HCT116 (cell line): ENCODE data around the gene ELFN1. TPM values are rescaled to one million over a fixed set of nuclear protein-coding genes. Genes with fewer than 3 reads are reported as not detected.

ENCODE experiments used
- ATAC-seq: fragments of 200-7000 bp; cut with Tn5 transposase; 2 replicates; pipeline ENCODE4 v1.9.1; 2020; ENCODE audit warnings: mild to moderate bottlenecking, moderate library complexity
- BruUV-seq: library from RNA; stranded (reverse); fragments of 400-500 nt; replicated peaks from 2 replicates; lab custom pipeline; 2021; lab: Mats Ljungman, UMichigan
- CTCF ChIA-PET: fragments of 300-600 bp; sonication (Branson Sonifier 250); formaldehyde crosslinking; loops from one replicate; lab custom pipeline; 2021; ENCODE audit warnings: antibody characterized with exemption; lab: Charles Lee
- POLR2A ChIA-PET: fragments of 300-600, 350-600 bp; sonication (Branson Sonifier 250); formaldehyde crosslinking; loops from one replicate; lab custom pipeline; 2021; ENCODE audit warnings: antibody characterized with exemption; lab: Charles Lee
- RAD21 ChIA-PET, 2 experiments: fragments of 300-600 bp; sonication (Branson Sonifier 250); formaldehyde crosslinking; loops; one replicate each; lab custom pipeline; 2023; ENCODE audit warnings: low total read pairs in 2 of 2; ENCODE audit not compliant: uncharacterized antibody in 2 of 2, unreplicated experiment in 2 of 2, low non-redundant PET in 1 of 2; lab: Charles Lee
- DNase-seq: peaks from one replicate; pipeline ENCODE4 v3.0.0-alpha.2; 2010; ENCODE audit warnings: low read depth, low spot score
- H2AFZ ChIP-seq: fragments of 200-600 bp; shearing (Covaris generic), sonication (generic); 2 replicates; pipeline ENCODE4 v1.6.1; 2017; ENCODE audit warnings: low read depth, mixed run types, mixed read lengths, antibody characterized with exemption, low read length; ENCODE audit not compliant: poor library complexity, severe bottlenecking
- H3K27ac ChIP-seq: 2 replicates; pipeline ENCODE4 v1.5.1; 2012; ENCODE audit warnings: low read depth, low read length
- H3K27me3 ChIP-seq: fragments of 200-600 bp; sonication (generic); 2 replicates; pipeline ENCODE4 v1.6.1; 2016; ENCODE audit warnings: mixed run types, low read length, mixed read lengths; ENCODE audit not compliant: insufficient read depth
- H3K36me3 ChIP-seq, 2 experiments: fragments of 200-500 bp in 1 of 2; fragments of 200-600 bp in 1 of 2; sonication (Bioruptor generic) in 1 of 2; sonication (generic) in 1 of 2; 2 replicates each; pipeline versions ENCODE4 v1.5.1 to v1.6.1; 2014 to 2016; ENCODE audit warnings: low read length in 2 of 2, inconsistent platforms in 1 of 2, mixed read lengths in 1 of 2, mixed run types in 1 of 2; ENCODE audit not compliant: insufficient read depth in 2 of 2, control insufficient read depth in 1 of 2
- H3K4me1 ChIP-seq, 2 experiments: fragments of 200-600 bp in 1 of 2; sonication (generic) in 1 of 2; 2 replicates each; pipeline versions ENCODE4 v1.5.1 to v1.6.1; 2012 to 2017; ENCODE audit warnings: low read length in 2 of 2, inconsistent platforms in 1 of 2, mild to moderate bottlenecking in 1 of 2, mixed read lengths in 1 of 2, mixed run types in 1 of 2, moderate library complexity in 1 of 2; ENCODE audit not compliant: insufficient read depth in 2 of 2, control insufficient read depth in 1 of 2
- H3K4me2 ChIP-seq: fragments of 200-600 bp; sonication (generic); 2 replicates; pipeline ENCODE4 v1.6.1; 2017; ENCODE audit warnings: mixed run types, low read length, mixed read lengths
- H3K4me3 ChIP-seq, 2 experiments: fragments of 200-600 bp in 1 of 2; sonication (generic) in 1 of 2; replicated peaks in 1 of 2; 2 replicates each; pipeline ENCODE4 v1.5.1; 2011 to 2016; ENCODE audit warnings: low read length in 2 of 2, control low read depth in 1 of 2, low read depth in 1 of 2, mild to moderate bottlenecking in 1 of 2, mixed read lengths in 1 of 2, mixed run types in 1 of 2
- H3K79me2 ChIP-seq: fragments of 200-600 bp; sonication (generic); 2 replicates; pipeline ENCODE4 v1.6.1; 2017; ENCODE audit warnings: mild to moderate bottlenecking, mixed run types, low read length, moderate library complexity, mixed read lengths; ENCODE audit not compliant: insufficient read depth
- H3K9ac ChIP-seq: fragments of 200-600 bp; sonication (generic); 2 replicates; pipeline ENCODE4 v1.6.1; 2016; ENCODE audit warnings: low read length, mixed read lengths
- H3K9me2 ChIP-seq: fragments of 200-600 bp; sonication (generic), shearing (Covaris generic); 2 replicates; pipeline ENCODE4 v1.6.1; 2017; ENCODE audit warnings: mixed run types, mild to moderate bottlenecking, moderate library complexity; ENCODE audit not compliant: insufficient read depth
- H3K9me3 ChIP-seq, 2 experiments: fragments of 200-500 bp in 1 of 2; fragments of 200-600 bp in 1 of 2; sonication (Bioruptor generic) in 1 of 2; sonication (generic) in 1 of 2; 2 replicates each; pipeline ENCODE4 v1.6.1; 2014 to 2017; ENCODE audit warnings: low read length in 2 of 2, mixed read lengths in 2 of 2, inconsistent platforms in 1 of 2, low read depth in 1 of 2, mild to moderate bottlenecking in 1 of 2, mixed run types in 1 of 2, moderate library complexity in 1 of 2; ENCODE audit not compliant: control insufficient read depth in 1 of 2, insufficient read depth in 1 of 2
- H4K20me1 ChIP-seq: fragments of 200-600 bp; sonication (generic), shearing (Covaris generic); 2 replicates; pipeline ENCODE4 v1.6.1; 2017; ENCODE audit warnings: mixed run types, mild to moderate bottlenecking, moderate library complexity; ENCODE audit not compliant: insufficient read depth
- CBX3 ChIP-seq: IDR thresholded peaks from 2 replicates; pipeline ENCODE4 v1.6.1; 2012; ENCODE audit warnings: low read depth
- CEBPB ChIP-seq: IDR thresholded peaks from 2 replicates; pipeline ENCODE4 v1.6.1; 2012; ENCODE audit warnings: low read depth
- CTCF ChIP-seq, 3 experiments: fragments of 200-600 bp in 1 of 3; sonication (generic) in 1 of 3; IDR thresholded peaks in 2 of 3; conservative IDR thresholded peaks in 1 of 3; 2 replicates each; pipeline ENCODE4 v1.5.1; 2012 to 2017; ENCODE audit warnings: low read depth in 2 of 3, low read length in 2 of 3, antibody characterized with exemption in 1 of 3, borderline replicate concordance in 1 of 3, control low read depth in 1 of 3, mild to moderate bottlenecking in 1 of 3, mixed read lengths in 1 of 3, mixed run types in 1 of 3, moderate library complexity in 1 of 3; ENCODE audit not compliant: insufficient read depth in 1 of 3
- EGR1 ChIP-seq: IDR thresholded peaks from 2 replicates; pipeline ENCODE4 v1.6.1; 2012; ENCODE audit warnings: low read depth
- ELF1 ChIP-seq: IDR thresholded peaks from 2 replicates; pipeline ENCODE4 v1.6.1; 2012; ENCODE audit warnings: low read depth, borderline replicate concordance
- EZH2 ChIP-seq: fragments of 200-600 bp; sonication (generic); IDR thresholded peaks from 2 replicates; pipeline ENCODE4 v1.6.1; 2017; ENCODE audit warnings: antibody characterized with exemption, mixed run types
- JUND ChIP-seq: IDR thresholded peaks from 2 replicates; pipeline ENCODE4 v1.6.1; 2012
- ZFX ChIP-seq: fragments of 450-650 bp; IDR thresholded peaks from 2 replicates; pipeline ENCODE4 v1.6.1; 2017
- ZNF274 ChIP-seq: fragments of 200-500 bp; sonication (Bioruptor generic); IDR thresholded peaks from 2 replicates; pipeline ENCODE4 v1.6.1; 2014; ENCODE audit warnings: mild to moderate bottlenecking, low read depth, low read length, inconsistent platforms
- intact Hi-C: fragments of 100-400 bp; cut with micrococcal nuclease; formaldehyde crosslinking; loops from 2 replicates; pipeline ENCODE4 v1.10.0; 2022
- total RNA-seq: library from RNA; stranded (reverse); gene quantifications from one replicate; pipeline ENCODE4 v1.2.1, GENCODE V29; 2021; ENCODE audit not compliant: unreplicated experiment

The ELFN1 gene
- total RNA-seq, 1 experiment from 2014 or later: 4.4 TPM

- CTCF ChIA-PET: no interaction called here
- no peak for DNase-seq
Measured at GRCh38 chr7:1659696-1660095, 10.4 kb upstream of the ELFN1 start.

More at GRCh38 chr7:1659696-1660095, 10.4 kb upstream of the ELFN1 start:
- no peak overlapping the region for H3K4me3 ChIP-seq
- RAD21 ChIA-PET: no interaction called here
- peaks cover 0 to 13% of the 10 kb centered on the region in 2 experiments; a peak in 2 of 4 replicates for H3K4me1 ChIP-seq
- TF ChIP-seq EGR1 (no peak), ELF1 (no peak), EZH2 (no peak), ZNF274 (no peak), CTCF (IDR thresholded peaks at IDR 0.05 in 2 of 3, conservative IDR thresholded peaks at IDR 0.05 in 1 of 3; ENCODE audit: borderline replicate concordance in 1 of 3, insufficient read depth in 1 of 3, low read depth in 2 of 3, low read length in 2 of 3) (no peak), ZFX (no peak), JUND (no peak), CEBPB (no peak), CBX3 (no peak)
- POLR2A ChIA-PET: no interaction called here
- H3K79me2 ChIP-seq: no peaks in the 10 kb centered on the region
- no peaks in the 10 kb centered on the region for H3K36me3 ChIP-seq
- no peaks in the 10 kb centered on the region for H3K27me3 ChIP-seq
- H3K4me2 ChIP-seq: no peak overlapping the region
- no peaks in the 10 kb centered on the region for H4K20me1 ChIP-seq
- H2AFZ ChIP-seq: no peak overlapping the region
- ATAC-seq: no peak
- BruUV-seq: no TSS peak
- intact Hi-C loops: no loop called here
- H3K9ac ChIP-seq: no peak overlapping the region
- no peak overlapping the region for H3K27ac ChIP-seq
- H3K9me3 ChIP-seq: no peaks in the 10 kb centered on the region
- H3K9me2 ChIP-seq: no peaks in the 10 kb centered on the region
